Heart left ventricle (tissue), 16 donors: ENCODE results near the gene NUDT16L1. TPM values are rescaled to one million over a fixed set of nuclear protein-coding genes. Genes with fewer than 3 reads are reported as not detected.

Source experiments
- ATAC-seq, 4 donors: fragments of 200-7000 bp; cut with Tn5 transposase; one replicate each; pipeline ENCODE4 v1.9.1; 2020 to 2022; ENCODE audit warnings: moderate library complexity in 4 of 4, mild to moderate bottlenecking in 3 of 4, moderate number of reproducible peaks in 1 of 4
- DNase-seq, 5 donors: peaks; one replicate each; pipeline ENCODE4 v3.0.0-alpha.2; 2020
- H3K27ac ChIP-seq, 12 donors: fragments of 200-600 bp; sonication (generic) in 4 of 12; one replicate each; pipeline versions ENCODE4 v1.5.0 to v1.8.0; 2016 to 2022; ENCODE audit warnings: mild to moderate bottlenecking in 2 of 12
- H3K27me3 ChIP-seq, 9 donors: fragments of 200-600 bp; sonication (generic) in 2 of 9; one replicate each; pipeline versions ENCODE4 v1.5.1 to v1.8.0; 2016 to 2022; ENCODE audit warnings: mild to moderate bottlenecking in 3 of 9
- H3K36me3 ChIP-seq, 9 donors: fragments of 200-600 bp; sonication (generic) in 2 of 9; one replicate each; pipeline versions ENCODE4 v1.5.0 to v1.8.0; 2018 to 2022; ENCODE audit warnings: mild to moderate bottlenecking in 2 of 9
- H3K4me1 ChIP-seq, 12 donors: fragments of 200-600 bp; sonication (generic) in 4 of 12; one replicate each; pipeline versions ENCODE4 v1.5.0 to v1.8.0; 2016 to 2022; ENCODE audit warnings: mild to moderate bottlenecking in 3 of 12
- H3K4me3 ChIP-seq, 12 donors: fragments of 200-600 bp; sonication (generic) in 4 of 12; one replicate each; pipeline versions ENCODE4 v1.5.0 to v1.8.0; 2017 to 2022; ENCODE audit warnings: mild to moderate bottlenecking in 9 of 12, moderate library complexity in 4 of 12
- H3K9me3 ChIP-seq, 12 donors: fragments of 200-600 bp; sonication (generic) in 4 of 12; one replicate each; pipeline versions ENCODE4 v1.5.0 to v1.8.0; 2016 to 2022; ENCODE audit warnings: mild to moderate bottlenecking in 1 of 12
- CTCF ChIP-seq, 12 donors: fragments of 200-600 bp; sonication (generic) in 4 of 12; IDR thresholded peaks; one replicate each; pipeline versions ENCODE4 v1.5.0 to v1.8.0; 2018 to 2022; ENCODE audit warnings: antibody characterized with exemption in 12 of 12, mild to moderate bottlenecking in 5 of 12
- POLR2A ChIP-seq, 2 donors: fragments of 450-650 bp; IDR thresholded peaks; one replicate each; pipeline ENCODE4 v1.6.1; 2017; ENCODE audit warnings: antibody characterized with exemption in 2 of 2, mild to moderate bottlenecking in 2 of 2, moderate library complexity in 2 of 2
- WGBS, 4 donors: extraction: QIAGEN DNeasy Blood & Tissue Kit in 2 of 4; methylation state at CpG; one replicate each; pipeline versions ENCODE4 v1.1.5 to v1.1.7; 2013 to 2018; 5-methylcytosine and 5-hydroxymethylcytosine counted together
- intact Hi-C, 10 donors: fragments of 100-400 bp; cut with DNase I; formaldehyde crosslinking; loops; one replicate each; pipeline versions ENCODE4 v1.11.1 to v1.14.2; 2022
- long read RNA-seq, 3 donors: library from polyadenylated mRNA; unstranded; transcript quantifications; one replicate each; pipeline ENCODE4 v2.0.0, GENCODE V29; 2020 to 2021
- polyA plus RNA-seq, 2 donors: library from polyadenylated mRNA; stranded (reverse); fragments of 200-250 nt; gene quantifications; one replicate each; pipeline ENCODE4 v1.2.3, GENCODE V29; 2013
- total RNA-seq, 9 donors: library from RNA; depleted of rRNA in 2 of 9; stranded (reverse); fragments of >200 nt in 2 of 9; fragmentation: NEBNext Ultra II Directional in 3 of 9; extraction: Animal tissue kit (Norgen Biotek cat#: 25700) in 3 of 9; gene quantifications; one replicate each; pipeline versions ENCODE4 v1.1.0 to v1.2.4, GENCODE V29; 2016 to 2023
- donor health status: ischemic (EF 13 %, LVEDD 7.1; RV severe dilation, severe dysfunction).
- donor health status: healthy with polysubstance abuse.
- donor health status: DM: no; HTN: yes; CAD: no.
- donor health status: DM: no; HTN: no; CAD: no.
- donor health status: ischemic (EF 25% LVEDD 6.9; RV normal size, moderate dysfunction).
- donor health status: ischemic (EF 25% LVEDD 5.7; RV mildly dilated, moderate dysfunction).
- donor health status: healthy.
- donor health status: DM: yes; HTN: yes; CAD: no.
- donor health status: ischemic (EF 35%, LVEDD 5.7; RV mildly dilated, moderate dysfunction).
- donor health status: nonischemic (EF 11% LVEDD 7.7; RV severe dilation, severe dysfunction).
- donor health status: DM: yes; HTN: yes; CAD: no.
- donor health status: PGD.
- donor health status: ischemic (EF 29% LVEDD 5.4; RV normal size, mild dysfunction).
- donor health status: nonischemic (EF 23%, LVEDD 6.1; RV moderate dilation, normal function).

NUDT16L1 gene
- 10 to 100 TPM; 33.1 to 65.2 (median 46.4) TPM for total RNA-seq
- polyA plus RNA-seq = 10 to 100 TPM; 47.5 to 51.0 TPM
- long read RNA-seq, donor 1, transcript NUDT16L1-201 (3 exons, 1,349 nt) = major isoform, 127 of 143 reads
- long read RNA-seq, donor 1, partial matches to known transcripts = 5 of 143 reads
- long read RNA-seq, donor 1, other reads (novel, unspliced or antisense) = 7 of 143 reads
- long read RNA-seq, donor 2, transcript NUDT16L1-204 (3 exons, 1,406 nt) = minor isoform, 6 of 215 reads
- long read RNA-seq, donor 2, transcript NUDT16L1-201 (3 exons, 1,349 nt) = major isoform, 198 of 215 reads
- long read RNA-seq, donor 2, partial matches to known transcripts = 6 of 215 reads
- long read RNA-seq, donor 2, other reads (novel, unspliced or antisense) = 5 of 215 reads
- long read RNA-seq, donor 3, transcript NUDT16L1-201 (3 exons, 1,349 nt) = major isoform, 44 of 53 reads
- long read RNA-seq, donor 3, partial matches to known transcripts = 1 of 53 reads
- long read RNA-seq, donor 3, other reads (novel, unspliced or antisense) = 6 of 53 reads

- Histone ChIP-seq H3K36me3 (peaks cover 0 to 55% (median 39%) of the 10 kb centered on the region in 9 donors), H3K9me3 (no peaks in the 10 kb centered on the region), H3K27ac (peak within 1 kb of the TSS; percentile 61 to 96 (median 88)), H3K27me3 (no peaks in the 10 kb centered on the region), H3K4me1 (peaks cover 5 to 46% (median 26%) of the 10 kb centered on the region in 12 donors), H3K4me3 (peak within 1 kb of the TSS; percentile 72 to 100 (median 96))
- peak; percentile 97 to 99 (median 98) for DNase-seq
- intact Hi-C loops = loop anchor here in 2 of 10 donors (2.0 to 10.0 kb wide), 3 partner anchors 41 to 261 kb away; partner anchors contain the start of genes ANKS3 (in 1 of the 2), DNAAF8 (in 1 of the 2), MGRN1 (in 1 of the 2) and SEC14L5 (in 1 of the 2)
- WGBS, 4 donors = 0 to 1% (median 0%) methylated on average over 25 to 91 of the region's 91 CpGs
- peak; percentile 13 to 80 for TF ChIP-seq POLR2A (IDR thresholded peaks at IDR 0.05)
- TF ChIP-seq CTCF (IDR thresholded peaks at IDR 0.05) = peak in 10 of 12 donors; percentile 13 to 62 (median 40)
- ATAC-seq = peak; percentile 86 to 95 (median 90)
These were observed at the start of gene NUDT16L1 for GRCh38 chr16:4693296-4693955. TSS of gene NUDT16L1 (plus strand) at chr16:4693562. CDS start at chr16:4693727, 165 bp downstream.

- 94 to 97% (median 96%) methylated on average over 14 to 22 of the region's 22 CpGs for WGBS, 4 donors
- Histone ChIP-seq H3K36me3 (peaks cover 0 to 52% (median 17%) of the 10 kb centered on the region in 9 donors), H3K4me1 (peaks cover 0 to 6% (median 0%) of the 10 kb centered on the region in 12 donors), H3K27ac (no peak overlapping the region), H3K27me3 (no peaks in the 10 kb centered on the region), H3K9me3 (no peaks in the 10 kb centered on the region), H3K4me3 (no peak overlapping the region)
- DNase-seq = no peak
- no peak for TF ChIP-seq POLR2A (IDR thresholded peaks at IDR 0.05)
- no peak for TF ChIP-seq CTCF (IDR thresholded peaks at IDR 0.05)
- intact Hi-C loops = no loop called here
- no peak for ATAC-seq
These were observed 46.4 kb upstream of the NUDT16L1 start for GRCh38 chr16:4646773-4647643.

- DNase-seq = no peak
- Histone ChIP-seq H3K4me1 (peaks cover 0 to 5% (median 0%) of the 10 kb centered on the region in 12 donors), H3K36me3 (peaks cover 0 to 58% (median 23%) of the 10 kb centered on the region in 9 donors), H3K4me3 (no peak overlapping the region), H3K27ac (no peak overlapping the region), H3K27me3 (no peaks in the 10 kb centered on the region), H3K9me3 (no peaks in the 10 kb centered on the region)
- intact Hi-C loops = no loop called here
- no peak for TF ChIP-seq POLR2A (IDR thresholded peaks at IDR 0.05)
- 94 to 97% (median 95%) methylated on average over 8 of the region's 8 CpGs for WGBS, 4 donors
- ATAC-seq = no peak
These were observed 45.8 kb upstream of the NUDT16L1 start for GRCh38 chr16:4647644-4647980.

GRCh38 chr16:4648917-4649316 is 44.4 kb upstream of the NUDT16L1 start:
- Histone ChIP-seq H3K27me3 (no peaks in the 10 kb centered on the region), H3K36me3 (peaks cover 0 to 69% (median 35%) of the 10 kb centered on the region in 9 donors), H3K9me3 (no peaks in the 10 kb centered on the region), H3K4me3 (no peak overlapping the region), H3K27ac (no peak overlapping the region), H3K4me1 (peaks cover 0 to 5% (median 0%) of the 10 kb centered on the region in 12 donors)
- ATAC-seq (no peak), DNase-seq (no peak)
- TF ChIP-seq POLR2A (IDR thresholded peaks at IDR 0.05) = no peak
- TF ChIP-seq CTCF (IDR thresholded peaks at IDR 0.05) = no peak
- 92 to 97% (median 94%) methylated on average over 12 to 13 of the region's 13 CpGs for WGBS, 4 donors
- intact Hi-C loops = no loop called here
